WTC11 (cell line): ENCODE results near the gene NETO2. TPM values are rescaled to one million over a fixed set of nuclear protein-coding genes. Genes with fewer than 3 reads are reported as not detected.
"Not testable (repeated sequence)": the region's sequence is repeated elsewhere in the genome, so short reads cannot be mapped to it uniquely, and the experiment has no call there.

Source experiments
- ATAC-seq: fragments of 200-7000 bp; cut with Tn5 transposase; 2 replicates; pipeline ENCODE4 v1.10.0; 2021; ENCODE audit warnings: mild to moderate bottlenecking, moderate library complexity
- CTCF ChIA-PET: fragments of 300-600 bp; sonication (Branson Sonifier 250); formaldehyde crosslinking; loops from one replicate; lab custom pipeline; 2021; ENCODE audit warnings: antibody characterized with exemption; lab: Charles Lee
- POLR2A ChIA-PET: fragments of 350-600 bp; sonication (Branson Sonifier 250); formaldehyde crosslinking; loops from one replicate; lab custom pipeline; 2021; ENCODE audit warnings: antibody characterized with exemption; lab: Charles Lee
- DNase-seq: peaks from one replicate; pipeline ENCODE4 v3.0.0; 2021; ENCODE audit warnings: low spot score
- H3K27ac Mint-ChIP-seq: 2 replicates; pipeline ENCODE4 v1.8.0; 2021; ENCODE audit warnings: mixed read lengths
- H3K27me3 Mint-ChIP-seq: 2 replicates; pipeline ENCODE4 v1.8.0; 2021; ENCODE audit warnings: low read depth, mild to moderate bottlenecking, moderate library complexity, mixed read lengths
- H3K36me3 Mint-ChIP-seq: 2 replicates; pipeline ENCODE4 v1.8.0; 2021; ENCODE audit warnings: mixed read lengths
- H3K4me1 Mint-ChIP-seq: 2 replicates; pipeline ENCODE4 v1.8.0; 2022; ENCODE audit warnings: mixed read lengths
- H3K4me3 Mint-ChIP-seq: 2 replicates; pipeline ENCODE4 v1.8.0; 2021; ENCODE audit warnings: mild to moderate bottlenecking, moderate library complexity, mixed read lengths
- H3K9me3 Mint-ChIP-seq: 2 replicates; pipeline ENCODE4 v1.8.0; 2021; ENCODE audit warnings: mixed read lengths
- CBFB ChIP-seq: sonication (generic); formaldehyde crosslinking; IDR thresholded peaks from 2 replicates; pipeline ENCODE4 v1.8.1; 2022; ENCODE audit warnings: mild to moderate bottlenecking, low read depth, missing genetic modification reagents
- ELF4 ChIP-seq: sonication (generic); formaldehyde crosslinking; IDR thresholded peaks from 2 replicates; pipeline ENCODE4 v1.8.1; 2022; ENCODE audit warnings: low read depth, mild to moderate bottlenecking, moderate library complexity, missing genetic modification reagents
- EMX1 ChIP-seq: fragments of 250-450 bp; sonication (Bioruptor Pico); IDR thresholded peaks from 2 replicates; pipeline ENCODE4 v1.8.0; 2021; ENCODE audit warnings: mild to moderate bottlenecking
- GRHL2 ChIP-seq: fragments of 250-450 bp; sonication (Bioruptor Pico); IDR thresholded peaks from 2 replicates; pipeline ENCODE4 v1.8.0; 2022; ENCODE audit warnings: mild to moderate bottlenecking, moderate library complexity; ENCODE audit not compliant: insufficient replicate concordance, severe bottlenecking
- HMGA2 ChIP-seq: fragments of 250-450 bp; sonication (Bioruptor Pico); IDR thresholded peaks from 2 replicates; pipeline ENCODE4 v1.4.0; 2021; ENCODE audit warnings: mild to moderate bottlenecking, moderate library complexity
- MYBL2 ChIP-seq: sonication (generic); formaldehyde crosslinking; IDR thresholded peaks from 2 replicates; pipeline ENCODE4 v1.8.1; 2023; ENCODE audit warnings: mild to moderate bottlenecking, moderate library complexity, missing genetic modification reagents
- SOX15 ChIP-seq: fragments of 250-450 bp; sonication (Bioruptor Pico); IDR thresholded peaks from 2 replicates; pipeline ENCODE4 v1.9.0; 2021; ENCODE audit warnings: mild to moderate bottlenecking
- SP1 ChIP-seq: sonication (generic); formaldehyde crosslinking; conservative IDR thresholded peaks from 2 replicates; pipeline ENCODE4 v1.8.1; 2022; ENCODE audit warnings: missing genetic modification reagents
- ZNF219 ChIP-seq: sonication (generic); formaldehyde crosslinking; IDR thresholded peaks from 2 replicates; pipeline ENCODE4 v1.8.0; 2023; ENCODE audit warnings: missing genetic modification reagents, mild to moderate bottlenecking, borderline replicate concordance
- ZNF416 ChIP-seq: fragments of 250-450 bp; sonication (Bioruptor Pico); IDR thresholded peaks from 2 replicates; pipeline ENCODE4 v1.9.0; 2021; ENCODE audit warnings: mild to moderate bottlenecking, inconsistent platforms
- total RNA-seq: library from RNA; stranded (reverse); gene quantifications from 3 replicates; pipeline ENCODE4 v1.2.3, GENCODE V29; 2021
- TF ChIP-seq, protein P1 (sequence below): sonication (generic); formaldehyde crosslinking; IDR thresholded peaks from 2 replicates; pipeline ENCODE4 v1.8.0; 2022; ENCODE audit warnings: mild to moderate bottlenecking, missing genetic modification reagents
- TF ChIP-seq, protein P2 (sequence below): fragments of 250-450 bp; sonication (Bioruptor Pico); IDR thresholded peaks from 2 replicates; pipeline ENCODE4 v2.1.2; 2022; ENCODE audit warnings: mild to moderate bottlenecking, moderate library complexity
- TF ChIP-seq, protein P3 (sequence below): fragments of 250-450 bp; sonication (Bioruptor Pico); IDR thresholded peaks from 2 replicates; pipeline ENCODE4 v1.9.0; 2021; ENCODE audit warnings: mild to moderate bottlenecking
- TF ChIP-seq, protein P4 (sequence below): sonication (generic); formaldehyde crosslinking; IDR thresholded peaks from 2 replicates; pipeline ENCODE4 v1.8.1; 2022; ENCODE audit warnings: low read depth, mild to moderate bottlenecking, moderate library complexity, missing genetic modification reagents, borderline replicate concordance
- TF ChIP-seq, protein P5 (sequence below): sonication (generic); formaldehyde crosslinking; IDR thresholded peaks from 2 replicates; pipeline ENCODE4 v1.8.1; 2022; ENCODE audit warnings: mild to moderate bottlenecking, moderate library complexity, missing genetic modification reagents
- TF ChIP-seq, protein P6 (sequence below): sonication (generic); formaldehyde crosslinking; IDR thresholded peaks from 2 replicates; pipeline ENCODE4 v1.8.0; 2022; ENCODE audit warnings: missing genetic modification reagents

NETO2 gene
- total RNA-seq, 1 experiment from 2014 or later: 21.8 TPM

DNA sequence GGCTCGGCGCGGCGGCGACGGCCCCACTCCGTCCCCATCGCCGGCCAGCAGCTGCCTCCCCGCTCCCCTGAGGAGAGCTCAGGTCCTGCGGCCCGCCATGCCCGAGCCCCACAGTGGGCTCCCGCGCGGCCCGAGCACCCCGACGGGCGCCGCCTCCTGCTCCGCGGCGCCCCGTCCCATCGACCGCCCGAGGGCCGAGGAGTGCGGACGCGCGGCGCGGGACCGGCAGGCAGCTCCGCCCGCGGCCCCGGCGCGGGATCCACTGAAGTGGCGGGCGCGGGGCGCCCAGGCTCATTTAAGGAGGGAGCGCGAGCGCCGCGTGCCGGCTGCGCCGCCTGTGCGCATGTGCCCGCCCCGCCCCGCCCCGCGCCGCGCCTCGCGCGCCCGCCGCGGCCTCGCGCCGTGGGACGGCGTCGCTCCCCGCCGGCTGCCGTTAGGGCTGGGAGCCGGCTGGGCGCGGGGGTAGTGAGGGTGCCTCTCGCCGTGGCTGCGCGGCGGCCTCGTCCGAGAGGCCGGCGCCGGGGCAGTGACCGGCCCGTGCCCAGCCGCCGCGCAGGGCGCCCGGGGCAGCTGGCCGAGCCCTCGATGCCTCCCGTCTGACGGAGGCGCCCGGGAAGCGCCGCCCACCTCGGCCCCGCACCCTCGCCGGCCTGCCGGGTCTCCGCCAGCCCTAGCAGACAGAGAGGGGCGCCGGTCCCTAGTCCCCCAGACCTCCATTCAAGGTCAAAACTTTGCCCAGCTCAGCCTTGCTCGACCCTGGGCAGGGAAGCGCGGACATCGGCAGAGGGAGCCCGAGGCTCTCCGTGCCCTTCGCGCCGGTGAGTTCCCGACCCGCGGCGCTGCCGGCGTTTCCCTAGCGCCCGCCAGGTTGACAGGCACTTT, at the start of gene NETO2 (continued):
- TF ChIP-seq, protein P1, sequence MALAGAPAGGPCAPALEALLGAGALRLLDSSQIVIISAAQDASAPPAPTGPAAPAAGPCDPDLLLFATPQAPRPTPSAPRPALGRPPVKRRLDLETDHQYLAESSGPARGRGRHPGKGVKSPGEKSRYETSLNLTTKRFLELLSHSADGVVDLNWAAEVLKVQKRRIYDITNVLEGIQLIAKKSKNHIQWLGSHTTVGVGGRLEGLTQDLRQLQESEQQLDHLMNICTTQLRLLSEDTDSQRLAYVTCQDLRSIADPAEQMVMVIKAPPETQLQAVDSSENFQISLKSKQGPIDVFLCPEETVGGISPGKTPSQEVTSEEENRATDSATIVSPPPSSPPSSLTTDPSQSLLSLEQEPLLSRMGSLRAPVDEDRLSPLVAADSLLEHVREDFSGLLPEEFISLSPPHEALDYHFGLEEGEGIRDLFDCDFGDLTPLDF: no peak
- TF ChIP-seq SP1: peak; percentile 19
- no peak for TF ChIP-seq ELF4 (CRISPR knock-in tag)
- no peak for TF ChIP-seq EMX1 (CRISPR knock-in tag)
- TF ChIP-seq, protein P2, sequence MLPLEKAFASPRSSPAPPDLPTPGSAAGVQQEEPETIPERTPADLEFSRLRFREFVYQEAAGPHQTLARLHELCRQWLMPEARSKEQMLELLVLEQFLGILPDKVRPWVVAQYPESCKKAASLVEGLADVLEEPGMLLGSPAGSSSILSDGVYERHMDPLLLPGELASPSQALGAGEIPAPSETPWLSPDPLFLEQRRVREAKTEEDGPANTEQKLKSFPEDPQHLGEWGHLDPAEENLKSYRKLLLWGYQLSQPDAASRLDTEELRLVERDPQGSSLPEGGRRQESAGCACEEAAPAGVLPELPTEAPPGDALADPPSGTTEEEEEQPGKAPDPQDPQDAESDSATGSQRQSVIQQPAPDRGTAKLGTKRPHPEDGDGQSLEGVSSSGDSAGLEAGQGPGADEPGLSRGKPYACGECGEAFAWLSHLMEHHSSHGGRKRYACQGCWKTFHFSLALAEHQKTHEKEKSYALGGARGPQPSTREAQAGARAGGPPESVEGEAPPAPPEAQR (CRISPR knock-in tag): no peak
- TF ChIP-seq CBFB (CRISPR knock-in tag): no peak
- TF ChIP-seq ZNF416 (CRISPR knock-in tag): no peak
- no peak for TF ChIP-seq SOX15
- 0 out of 2 replicates have a peak, but pooled peaks have one; percentile 50 for TF ChIP-seq MYBL2 (CRISPR knock-in tag)
- no peak for TF ChIP-seq HMGA2
- TF ChIP-seq, protein P3, sequence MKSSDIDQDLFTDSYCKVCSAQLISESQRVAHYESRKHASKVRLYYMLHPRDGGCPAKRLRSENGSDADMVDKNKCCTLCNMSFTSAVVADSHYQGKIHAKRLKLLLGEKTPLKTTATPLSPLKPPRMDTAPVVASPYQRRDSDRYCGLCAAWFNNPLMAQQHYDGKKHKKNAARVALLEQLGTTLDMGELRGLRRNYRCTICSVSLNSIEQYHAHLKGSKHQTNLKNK (CRISPR knock-in tag): no peak
- TF ChIP-seq, protein P4, sequence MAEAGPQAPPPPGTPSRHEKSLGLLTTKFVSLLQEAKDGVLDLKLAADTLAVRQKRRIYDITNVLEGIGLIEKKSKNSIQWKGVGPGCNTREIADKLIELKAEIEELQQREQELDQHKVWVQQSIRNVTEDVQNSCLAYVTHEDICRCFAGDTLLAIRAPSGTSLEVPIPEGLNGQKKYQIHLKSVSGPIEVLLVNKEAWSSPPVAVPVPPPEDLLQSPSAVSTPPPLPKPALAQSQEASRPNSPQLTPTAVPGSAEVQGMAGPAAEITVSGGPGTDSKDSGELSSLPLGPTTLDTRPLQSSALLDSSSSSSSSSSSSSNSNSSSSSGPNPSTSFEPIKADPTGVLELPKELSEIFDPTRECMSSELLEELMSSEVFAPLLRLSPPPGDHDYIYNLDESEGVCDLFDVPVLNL (CRISPR knock-in tag): peak; percentile 23; the same call in 1 of the 2 replicates

DNA sequence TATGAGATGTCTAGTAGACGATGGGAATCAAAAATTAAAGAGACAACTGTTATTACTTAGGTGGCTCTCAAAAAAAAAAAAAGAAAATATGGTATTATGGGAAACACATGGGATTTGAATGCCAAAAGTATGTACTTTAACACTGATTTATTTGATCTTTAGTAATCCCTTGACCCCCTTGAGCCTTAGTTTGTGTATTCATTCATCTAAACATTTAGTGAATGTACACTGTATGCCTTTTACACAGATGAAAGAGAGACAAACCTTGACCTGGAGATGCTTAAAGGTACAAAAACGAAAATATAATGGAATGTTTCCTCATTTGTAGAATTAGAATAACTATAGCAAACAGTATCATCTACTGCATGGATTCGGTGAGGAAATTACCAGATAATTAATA, 38.6 kb upstream of the NETO2 start:
- no peak overlapping the region for H3K27ac Mint-ChIP-seq
- TF ChIP-seq, protein P5, sequence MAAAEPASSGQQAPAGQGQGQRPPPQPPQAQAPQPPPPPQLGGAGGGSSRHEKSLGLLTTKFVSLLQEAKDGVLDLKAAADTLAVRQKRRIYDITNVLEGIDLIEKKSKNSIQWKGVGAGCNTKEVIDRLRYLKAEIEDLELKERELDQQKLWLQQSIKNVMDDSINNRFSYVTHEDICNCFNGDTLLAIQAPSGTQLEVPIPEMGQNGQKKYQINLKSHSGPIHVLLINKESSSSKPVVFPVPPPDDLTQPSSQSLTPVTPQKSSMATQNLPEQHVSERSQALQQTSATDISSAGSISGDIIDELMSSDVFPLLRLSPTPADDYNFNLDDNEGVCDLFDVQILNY: no peak
- TF ChIP-seq ZNF219 (no peak), GRHL2 (CRISPR knock-in tag) (no peak)
- TF ChIP-seq, protein P6, sequence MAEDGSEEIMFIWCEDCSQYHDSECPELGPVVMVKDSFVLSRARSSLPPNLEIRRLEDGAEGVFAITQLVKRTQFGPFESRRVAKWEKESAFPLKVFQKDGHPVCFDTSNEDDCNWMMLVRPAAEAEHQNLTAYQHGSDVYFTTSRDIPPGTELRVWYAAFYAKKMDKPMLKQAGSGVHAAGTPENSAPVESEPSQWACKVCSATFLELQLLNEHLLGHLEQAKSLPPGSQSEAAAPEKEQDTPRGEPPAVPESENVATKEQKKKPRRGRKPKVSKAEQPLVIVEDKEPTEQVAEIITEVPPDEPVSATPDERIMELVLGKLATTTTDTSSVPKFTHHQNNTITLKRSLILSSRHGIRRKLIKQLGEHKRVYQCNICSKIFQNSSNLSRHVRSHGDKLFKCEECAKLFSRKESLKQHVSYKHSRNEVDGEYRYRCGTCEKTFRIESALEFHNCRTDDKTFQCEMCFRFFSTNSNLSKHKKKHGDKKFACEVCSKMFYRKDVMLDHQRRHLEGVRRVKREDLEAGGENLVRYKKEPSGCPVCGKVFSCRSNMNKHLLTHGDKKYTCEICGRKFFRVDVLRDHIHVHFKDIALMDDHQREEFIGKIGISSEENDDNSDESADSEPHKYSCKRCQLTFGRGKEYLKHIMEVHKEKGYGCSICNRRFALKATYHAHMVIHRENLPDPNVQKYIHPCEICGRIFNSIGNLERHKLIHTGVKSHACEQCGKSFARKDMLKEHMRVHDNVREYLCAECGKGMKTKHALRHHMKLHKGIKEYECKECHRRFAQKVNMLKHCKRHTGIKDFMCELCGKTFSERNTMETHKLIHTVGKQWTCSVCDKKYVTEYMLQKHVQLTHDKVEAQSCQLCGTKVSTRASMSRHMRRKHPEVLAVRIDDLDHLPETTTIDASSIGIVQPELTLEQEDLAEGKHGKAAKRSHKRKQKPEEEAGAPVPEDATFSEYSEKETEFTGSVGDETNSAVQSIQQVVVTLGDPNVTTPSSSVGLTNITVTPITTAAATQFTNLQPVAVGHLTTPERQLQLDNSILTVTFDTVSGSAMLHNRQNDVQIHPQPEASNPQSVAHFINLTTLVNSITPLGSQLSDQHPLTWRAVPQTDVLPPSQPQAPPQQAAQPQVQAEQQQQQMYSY (CRISPR knock-in tag): no peak
- ChIA-PET POLR2A (no interaction called here), CTCF (no interaction called here)
- H3K27me3 Mint-ChIP-seq: peaks cover 4% of the 10 kb centered on the region; the same call in 1 of the 2 replicates
- H3K4me1 Mint-ChIP-seq: no peaks in the 10 kb centered on the region
- ATAC-seq (no peak), DNase-seq (no peak)
- peaks cover 36% of the 10 kb centered on the region for H3K36me3 Mint-ChIP-seq
- no peak overlapping the region for H3K4me3 Mint-ChIP-seq
- peaks cover 39% of the 10 kb centered on the region for H3K9me3 Mint-ChIP-seq

DNA sequence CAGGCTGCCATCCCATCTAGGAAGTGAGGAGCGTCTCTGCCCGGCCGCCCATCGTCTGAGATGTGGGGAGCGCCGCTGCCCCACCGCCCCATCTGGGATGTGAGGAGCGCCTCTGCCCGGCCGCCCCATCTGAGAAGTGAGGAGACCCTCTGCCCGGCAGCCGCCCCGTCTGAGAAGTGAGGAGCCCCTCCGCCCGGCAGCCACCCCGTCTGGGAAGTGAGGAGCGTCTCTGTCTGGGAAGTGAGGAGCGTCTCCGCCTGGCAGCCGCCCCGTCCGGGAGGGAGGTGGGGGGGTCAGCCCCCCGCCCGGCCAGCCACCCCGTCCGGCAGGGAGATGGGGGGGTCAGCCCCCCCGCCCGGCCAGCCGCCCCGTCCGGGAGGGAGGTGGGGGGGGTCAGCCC, 37.3 kb upstream of the NETO2 start:
- H3K27me3 Mint-ChIP-seq, CTCF ChIA-PET, ATAC-seq, POLR2A ChIA-PET, H3K27ac Mint-ChIP-seq, H3K4me3 Mint-ChIP-seq, DNase-seq, H3K4me1 Mint-ChIP-seq: not testable (repeated sequence)
- Mint-ChIP-seq H3K9me3 (peaks cover 39% of the 10 kb centered on the region), H3K36me3 (peaks cover 36% of the 10 kb centered on the region)
